HUES48 (cell line): ENCODE results near the gene NHERF2.
"Not testable (repeated sequence)": the region's sequence is repeated elsewhere in the genome, so short reads cannot be mapped to it uniquely, and the experiment has no call there.

ENCODE experiments used
- H3K27ac ChIP-seq: one replicate; pipeline ENCODE4 v1.7.0; 2013; ENCODE audit warnings: low read depth, low read length, inconsistent platforms
- H3K27me3 ChIP-seq: 2 replicates; pipeline ENCODE4 v1.6.1; 2013; ENCODE audit warnings: mild to moderate bottlenecking, low read length; ENCODE audit not compliant: control insufficient read depth, insufficient read depth
- H3K36me3 ChIP-seq: 2 replicates; pipeline ENCODE4 v1.6.1; 2013; ENCODE audit warnings: low read length; ENCODE audit not compliant: control insufficient read depth, insufficient read depth
- H3K4me1 ChIP-seq: 2 replicates; pipeline ENCODE4 v1.6.1; 2013; ENCODE audit warnings: mild to moderate bottlenecking, low read length; ENCODE audit not compliant: control insufficient read depth, insufficient read depth
- H3K4me3 ChIP-seq: 2 replicates; pipeline ENCODE4 v1.5.1; 2013; ENCODE audit warnings: mild to moderate bottlenecking, low read depth, low read length
- H3K9ac ChIP-seq: 2 replicates; pipeline ENCODE4 v1.6.1; 2013; ENCODE audit warnings: mild to moderate bottlenecking, low read depth, low read length, moderate library complexity
- H3K9me3 ChIP-seq: 2 replicates; pipeline ENCODE4 v1.6.1; 2013; ENCODE audit warnings: low read length; ENCODE audit not compliant: control insufficient read depth, insufficient read depth

The NHERF2 gene

GRCh38 chr16:2032285-2033056, 5.8 kb downstream of the NHERF2 start:
- Histone ChIP-seq H3K9ac (no peak overlapping the region), H3K4me3 (no peak overlapping the region)

GRCh38 chr16:2033057-2033908, 6.6 kb downstream of the NHERF2 start:
- Histone ChIP-seq H3K9ac (no peak overlapping the region), H3K4me1 (no peaks in the 10 kb centered on the region), H3K27ac (no peak overlapping the region), H3K27me3 (peaks cover 1% of the 10 kb centered on the region), H3K4me3 (no peak overlapping the region), H3K36me3 (no peaks in the 10 kb centered on the region), H3K9me3 (no peaks in the 10 kb centered on the region)

More at GRCh38 chr16:2032285-2033056, 5.8 kb downstream of the NHERF2 start:
- peaks cover 9% of the 10 kb centered on the region for H3K27me3 ChIP-seq
- H3K4me1 ChIP-seq: no peaks in the 10 kb centered on the region
- no peaks in the 10 kb centered on the region for H3K9me3 ChIP-seq
- H3K36me3 ChIP-seq: no peaks in the 10 kb centered on the region
- H3K27ac ChIP-seq: no peak overlapping the region

GRCh38 chr16:2033909-2034695, 7.4 kb downstream of the NHERF2 start:
- not testable (repeated sequence) for H3K9ac ChIP-seq, H3K27ac ChIP-seq, H3K4me1 ChIP-seq, H3K4me3 ChIP-seq, H3K9me3 ChIP-seq, H3K27me3 ChIP-seq, H3K36me3 ChIP-seq

GRCh38 chr16:2034696-2035430, 8.2 kb downstream of the NHERF2 start:
- H3K36me3 ChIP-seq: no peaks in the 10 kb centered on the region
- H3K27me3 ChIP-seq: no peaks in the 10 kb centered on the region
- H3K9ac ChIP-seq: no peak overlapping the region
- no peak overlapping the region for H3K4me3 ChIP-seq
- no peaks in the 10 kb centered on the region for H3K9me3 ChIP-seq
- no peak overlapping the region for H3K27ac ChIP-seq
- H3K4me1 ChIP-seq: no peaks in the 10 kb centered on the region

GRCh38 chr16:2035431-2036199, 8.9 kb downstream of the NHERF2 start:
- H3K4me3 ChIP-seq: no peak overlapping the region
- H3K9ac ChIP-seq: no peak overlapping the region
- no peaks in the 10 kb centered on the region for H3K27me3 ChIP-seq
- H3K36me3 ChIP-seq: no peaks in the 10 kb centered on the region
- H3K9me3 ChIP-seq: no peaks in the 10 kb centered on the region
- no peaks in the 10 kb centered on the region for H3K4me1 ChIP-seq
- peak overlapping the region; percentile 33 for H3K27ac ChIP-seq

GRCh38 chr16:2036200-2036966, 9.7 kb downstream of the NHERF2 start:
- no peak overlapping the region for H3K9ac ChIP-seq
- no peaks in the 10 kb centered on the region for H3K27me3 ChIP-seq
- H3K36me3 ChIP-seq: no peaks in the 10 kb centered on the region
- no peaks in the 10 kb centered on the region for H3K9me3 ChIP-seq
- H3K4me3 ChIP-seq: no peak overlapping the region
- H3K27ac ChIP-seq: peak overlapping the region; percentile 28
- H3K4me1 ChIP-seq: no peaks in the 10 kb centered on the region

- Histone ChIP-seq H3K9me3 (no peaks in the 10 kb centered on the region), H3K27ac (no peak overlapping the region), H3K4me3 (no peak overlapping the region), H3K4me1 (no peaks in the 10 kb centered on the region), H3K27me3 (no peaks in the 10 kb centered on the region), H3K9ac (no peak overlapping the region), H3K36me3 (no peaks in the 10 kb centered on the region)
Measured at GRCh38 chr16:2037115-2037514, 10.4 kb downstream of the NHERF2 start.

- Histone ChIP-seq H3K36me3 (no peaks in the 10 kb centered on the region), H3K9me3 (no peaks in the 10 kb centered on the region), H3K27me3 (no peaks in the 10 kb centered on the region), H3K4me1 (no peaks in the 10 kb centered on the region), H3K9ac (no peak overlapping the region), H3K27ac (no peak overlapping the region), H3K4me3 (no peak overlapping the region)
Measured at GRCh38 chr16:2037647-2038381, 11.1 kb downstream of the NHERF2 start.
